Lower lobe of right lung (tissue), 2 donors: ENCODE data around the gene KRT81. TPM values are rescaled to one million over a fixed set of nuclear protein-coding genes. Genes with fewer than 3 reads are reported as not detected.

Source experiments
- ATAC-seq, 2 donors: fragments of 200-7000 bp; cut with Tn5 transposase; one replicate each; pipeline ENCODE4 v1.9.1; 2020 to 2022; ENCODE audit warnings: mild to moderate bottlenecking in 2 of 2, moderate library complexity in 2 of 2
- DNase-seq: peaks from one replicate; pipeline ENCODE4 v3.0.0-alpha.2; 2020
- H3K27ac ChIP-seq: fragments of 200-600 bp; one replicate; pipeline ENCODE4 v1.8.0; 2022
- H3K27me3 ChIP-seq: fragments of 200-600 bp; one replicate; pipeline ENCODE4 v1.8.0; 2022; ENCODE audit warnings: low read depth
- H3K36me3 ChIP-seq: fragments of 200-600 bp; one replicate; pipeline ENCODE4 v1.8.0; 2022; ENCODE audit warnings: mild to moderate bottlenecking
- H3K4me1 ChIP-seq: fragments of 200-600 bp; one replicate; pipeline ENCODE4 v1.8.0; 2022
- H3K4me3 ChIP-seq: fragments of 200-600 bp; one replicate; pipeline ENCODE4 v1.8.0; 2022; ENCODE audit warnings: mild to moderate bottlenecking
- H3K9me3 ChIP-seq: fragments of 200-600 bp; one replicate; pipeline ENCODE4 v1.8.0; 2022
- CTCF ChIP-seq: fragments of 200-600 bp; IDR thresholded peaks from one replicate; pipeline ENCODE4 v1.8.0; 2022; ENCODE audit warnings: antibody characterized with exemption, mild to moderate bottlenecking
- intact Hi-C: fragments of 100-400 bp; cut with DNase I; formaldehyde crosslinking; loops from one replicate; pipeline ENCODE4 v1.11.0; 2022
- long read RNA-seq: library from polyadenylated mRNA; unstranded; transcript quantifications from one replicate; pipeline ENCODE4 v2.0.0, GENCODE V29; 2021
- total RNA-seq: library from RNA; stranded (reverse); fragmentation: NEBNext Ultra II Directional; extraction: Animal tissue kit (Norgen Biotek cat#: 25700); gene quantifications from one replicate; pipeline ENCODE4 v1.2.1, GENCODE V29; 2021
- donor health status: DM: no; HTN: yes; CAD: no; lungs with severe emphysema.

KRT81 gene
- not detected for total RNA-seq
- long read RNA-seq, result 0 reads

GRCh38 chr12:52291267-52291935 is at the start of gene KRT81:
KRT81 (minus strand) TSS chr12:52291534; CDS start chr12:52291465, 69 bp downstream.
- DNase-seq, result no peak
- Histone ChIP-seq H3K9me3 (no peaks in the 10 kb centered on the region), H3K27ac (no peak within 1 kb of the TSS), H3K4me3 (no peak within 1 kb of the TSS), H3K36me3 (no peaks in the 10 kb centered on the region), H3K27me3 (peaks cover 14% of the 10 kb centered on the region), H3K4me1 (no peaks in the 10 kb centered on the region)
- intact Hi-C loops, result no loop called here
- TF ChIP-seq CTCF, result no peak
- ATAC-seq, result no peak

GRCh38 chr12:52338241-52338960 is 47.1 kb upstream of the KRT81 start:
- TF ChIP-seq CTCF, result no peak
- DNase-seq, result no peak
- Histone ChIP-seq H3K36me3 (no peaks in the 10 kb centered on the region), H3K27me3 (no peaks in the 10 kb centered on the region), H3K27ac (no peak overlapping the region), H3K4me3 (no peak overlapping the region), H3K9me3 (peaks cover 2% of the 10 kb centered on the region), H3K4me1 (no peaks in the 10 kb centered on the region)
- intact Hi-C loops, result no loop called here
- ATAC-seq, result no peak

- no peak for ATAC-seq
- Histone ChIP-seq H3K4me1 (no peaks in the 10 kb centered on the region), H3K4me3 (no peak overlapping the region), H3K9me3 (no peaks in the 10 kb centered on the region), H3K36me3 (no peaks in the 10 kb centered on the region), H3K27me3 (no peaks in the 10 kb centered on the region), H3K27ac (no peak overlapping the region)
- intact Hi-C loops, result no loop called here
- no peak for DNase-seq
- no peak for TF ChIP-seq CTCF
Observed at GRCh38 chr12:52337054-52337453, 45.7 kb upstream of the KRT81 start.

GRCh38 chr12:52336641-52337040 is 45.3 kb upstream of the KRT81 start:
- Histone ChIP-seq H3K27me3 (no peaks in the 10 kb centered on the region), H3K9me3 (no peaks in the 10 kb centered on the region), H3K36me3 (no peaks in the 10 kb centered on the region), H3K4me1 (no peaks in the 10 kb centered on the region), H3K4me3 (no peak overlapping the region), H3K27ac (no peak overlapping the region)
- no peak for TF ChIP-seq CTCF
- intact Hi-C loops, result no loop called here
- no peak for ATAC-seq
- no peak for DNase-seq

- Histone ChIP-seq H3K9me3 (no peaks in the 10 kb centered on the region), H3K4me1 (no peaks in the 10 kb centered on the region), H3K27ac (no peak overlapping the region), H3K36me3 (no peaks in the 10 kb centered on the region), H3K27me3 (no peaks in the 10 kb centered on the region), H3K4me3 (no peak overlapping the region)
- TF ChIP-seq CTCF, result no peak
- DNase-seq (no peak), ATAC-seq (peak in 1 of 2 donors; percentile 37)
- intact Hi-C loops, result no loop called here
Observed at GRCh38 chr12:52335598-52336262, 44.4 kb upstream of the KRT81 start.
